GM19351 (cell line): Measurements from ENCODE around the gene SPHK1.

Experiments
- ATAC-seq: cut with Tn5 transposase; IDR thresholded peaks from one replicate; pipeline ENCODE4 v1.9.1; 2021; ENCODE audit warnings: mild to moderate bottlenecking, moderate library complexity; ENCODE audit not compliant: unreplicated experiment

The SPHK1 gene

DNA sequence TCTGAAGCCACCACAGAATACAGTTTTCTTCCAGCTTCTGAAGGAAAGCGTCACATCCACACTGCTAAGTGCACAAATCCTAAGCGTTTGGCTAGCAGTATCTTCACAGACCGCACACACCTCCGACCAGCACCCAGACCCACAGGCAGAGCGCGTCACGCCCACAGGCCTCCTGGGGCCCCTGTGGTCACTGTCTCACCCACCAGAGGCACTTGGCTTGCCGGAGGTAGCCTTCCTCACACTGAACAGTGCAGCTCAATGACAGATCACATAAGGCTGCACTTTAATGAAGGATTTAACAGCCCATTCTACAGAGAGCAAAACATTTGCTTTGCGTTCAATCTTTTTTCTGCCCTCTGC, 21.2 kb downstream of the SPHK1 start:
- no peak for ATAC-seq

DNA sequence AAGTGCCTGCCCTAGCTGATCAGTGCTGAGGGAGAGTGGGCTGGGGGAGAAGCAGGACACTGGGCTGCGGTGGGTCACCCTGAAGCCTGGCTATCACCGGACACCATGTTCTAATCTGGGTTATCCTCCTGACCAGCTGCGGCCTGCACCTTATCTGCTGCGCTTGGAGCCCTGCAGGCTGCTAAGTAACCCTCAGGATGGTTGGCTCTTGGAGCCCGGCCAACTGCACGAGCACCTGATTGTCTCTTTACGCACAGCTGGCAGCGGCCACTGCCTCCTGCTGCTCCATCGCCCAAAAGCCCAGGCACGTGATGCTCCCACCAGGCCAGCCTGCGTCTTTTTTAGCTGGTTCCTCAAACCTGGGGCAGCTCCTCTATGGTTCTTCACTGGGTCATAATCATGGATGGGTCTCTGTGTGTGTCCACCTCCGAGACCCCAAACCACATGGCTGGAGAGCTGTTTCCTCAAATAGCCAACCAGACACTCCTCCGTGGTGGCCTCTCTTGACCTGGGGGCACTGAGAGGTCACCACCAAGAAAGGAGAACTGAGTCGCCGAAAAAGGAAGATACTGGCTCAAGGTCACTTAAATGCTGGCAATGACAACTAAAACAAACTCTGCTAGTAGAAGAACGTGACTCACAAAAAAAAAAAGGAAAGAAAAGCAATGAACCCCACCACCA, 21.7 kb downstream of the SPHK1 start:
- ATAC-seq = no peak

DNA sequence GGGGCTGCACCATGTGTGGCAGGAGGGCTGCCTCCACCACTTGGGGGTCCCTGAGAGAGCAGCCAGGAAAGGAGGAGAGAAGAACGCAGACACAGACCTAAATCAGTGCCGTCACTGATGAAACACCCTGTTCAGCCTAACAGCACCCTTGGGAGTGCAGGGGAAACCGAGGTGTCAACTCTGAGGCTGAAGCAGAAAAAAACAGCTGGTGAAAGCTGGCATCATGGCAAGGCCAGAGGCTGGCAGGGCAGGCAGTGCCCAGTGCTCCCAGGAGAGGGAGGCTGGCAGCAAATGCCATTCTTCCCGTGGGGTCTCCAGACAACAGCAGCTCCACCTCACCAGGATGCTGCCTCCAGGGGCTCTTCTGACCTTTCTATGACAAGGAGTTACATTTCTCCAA, 23.1 kb downstream of the SPHK1 start:
- no peak for ATAC-seq

DNA sequence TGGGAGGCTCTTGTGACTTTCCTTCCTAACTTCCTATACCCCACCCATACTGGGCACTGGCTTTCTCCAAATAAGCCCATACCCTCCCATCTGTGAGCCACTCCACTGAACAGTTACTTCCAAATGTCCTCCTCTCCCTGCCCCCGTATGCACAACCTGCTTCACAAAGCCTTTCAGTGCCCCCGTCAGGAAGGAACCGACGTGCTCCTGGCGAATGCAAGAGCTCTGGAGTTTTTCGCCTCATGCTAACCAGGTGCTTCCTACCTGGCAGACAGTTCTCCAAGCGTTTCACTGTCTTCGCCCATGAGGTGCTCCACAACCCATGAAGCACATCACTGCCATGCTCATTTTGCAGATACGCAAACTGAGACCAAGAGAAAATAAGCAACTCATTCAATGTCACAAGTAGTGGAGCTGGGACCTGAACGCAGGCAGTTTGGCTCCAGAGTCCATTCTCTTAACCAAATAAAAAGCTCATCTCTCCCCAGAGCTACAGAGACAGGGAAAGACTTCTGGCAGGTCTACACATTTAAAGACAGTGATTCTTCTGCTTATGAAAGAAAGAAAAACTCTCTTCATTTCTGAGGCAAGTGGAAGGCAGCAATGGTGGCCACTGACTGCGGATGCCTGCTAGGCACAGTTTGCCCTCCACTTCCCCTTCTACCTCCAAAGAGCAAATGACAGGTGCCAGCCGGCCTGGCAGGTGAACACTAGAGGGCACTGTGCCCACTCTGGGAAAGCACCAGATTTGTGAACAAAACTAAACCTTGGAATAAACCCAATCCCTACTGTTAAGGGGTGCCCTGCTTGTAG, 23.8 kb downstream of the SPHK1 start:
- ATAC-seq = no peak

DNA sequence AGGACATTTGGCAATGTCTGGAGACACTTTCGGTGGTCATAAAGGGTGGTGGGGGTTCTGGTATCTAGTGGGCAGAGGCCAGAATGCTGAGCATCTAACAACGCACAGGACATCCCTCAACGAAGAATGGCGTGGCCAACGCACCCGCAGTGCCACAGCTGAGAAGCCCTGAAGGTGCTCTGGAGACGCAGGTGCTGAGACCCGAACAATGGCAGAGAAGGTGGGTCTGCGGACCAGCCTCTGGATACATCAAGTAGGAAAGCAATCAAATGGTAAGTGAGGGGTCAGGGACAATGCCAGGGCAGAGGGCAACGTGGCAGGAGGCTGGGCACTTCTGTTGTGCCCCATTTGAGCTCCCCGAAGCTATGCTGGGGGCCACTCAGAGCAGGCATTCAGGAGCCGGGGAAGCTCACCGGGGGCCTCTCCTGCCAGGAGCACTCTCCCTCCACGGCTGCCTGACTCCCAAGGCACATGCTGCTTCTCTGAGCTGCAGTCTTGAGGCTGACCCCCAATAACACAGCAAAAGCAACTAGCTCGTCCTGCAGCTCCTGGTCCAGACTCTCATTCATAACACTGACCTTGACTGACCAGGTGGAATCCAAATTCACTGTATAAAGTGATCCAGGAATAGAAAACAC, 26.0 kb downstream of the SPHK1 start:
- no peak for ATAC-seq

DNA sequence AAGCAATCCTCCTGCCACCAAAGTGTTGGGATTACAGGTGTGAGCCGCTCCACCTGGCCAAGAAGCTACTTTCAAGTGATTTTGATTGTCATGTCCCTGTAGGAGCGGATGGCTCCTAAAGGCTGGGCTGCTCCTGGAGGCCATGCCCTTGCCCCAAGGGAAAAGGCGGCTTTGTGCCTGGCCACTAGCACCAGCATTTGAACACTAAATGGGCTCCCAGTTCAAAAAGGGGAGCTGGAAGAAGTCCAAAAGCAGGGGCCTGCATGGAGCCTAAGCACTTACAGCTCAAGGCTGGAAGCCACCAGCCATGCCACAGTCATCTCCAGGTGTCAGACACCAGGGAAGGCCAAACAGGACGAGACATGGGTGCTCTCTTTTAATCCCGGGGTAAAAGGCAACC, 26.8 kb downstream of the SPHK1 start:
- no peak for ATAC-seq

DNA sequence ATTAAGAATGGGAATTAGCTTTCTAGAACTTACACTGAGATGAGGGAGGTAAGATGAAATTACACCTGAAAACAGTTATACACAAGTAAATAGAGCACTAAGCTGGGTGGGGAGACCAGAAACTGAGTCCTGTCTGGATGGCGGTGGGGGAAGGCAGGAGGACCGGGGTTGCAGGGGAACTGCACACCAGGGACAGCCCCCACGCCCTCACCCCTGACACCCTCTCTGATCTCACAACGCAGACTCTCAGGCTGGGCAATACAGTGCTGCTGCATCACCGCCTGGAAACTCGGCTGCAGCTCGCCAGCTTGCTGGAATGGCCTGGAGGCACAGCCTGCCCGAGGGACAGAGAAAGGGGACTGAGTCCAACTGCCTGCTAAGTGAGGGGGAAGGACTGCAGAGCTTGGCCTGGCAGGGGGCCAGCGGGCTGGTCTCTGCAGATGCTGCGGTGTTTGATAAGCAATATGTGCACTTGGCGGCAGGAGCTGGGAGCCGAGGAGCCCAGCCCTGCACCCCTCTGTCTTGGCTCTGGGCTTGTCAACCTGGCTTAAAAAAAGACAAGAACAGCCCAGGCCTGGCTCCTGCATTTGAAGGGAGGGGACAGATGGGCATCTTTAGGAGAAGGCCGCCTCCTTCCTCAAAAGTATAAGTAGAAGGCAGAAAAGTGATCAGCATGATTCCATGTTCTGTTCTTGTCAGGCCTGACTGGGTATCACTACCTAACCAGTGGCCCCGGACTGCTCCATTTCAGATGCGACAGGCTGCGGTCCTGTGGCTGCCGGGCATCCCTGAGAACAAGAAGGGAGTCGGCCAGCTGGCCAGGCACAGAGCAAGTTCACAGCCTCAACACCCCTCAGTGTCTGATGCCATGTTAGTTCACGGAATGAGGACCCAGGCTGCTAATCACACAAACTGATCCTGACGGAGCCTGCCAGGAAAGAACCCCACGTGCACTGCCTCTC, 30.2 kb downstream of the SPHK1 start:
- ATAC-seq = no peak

DNA sequence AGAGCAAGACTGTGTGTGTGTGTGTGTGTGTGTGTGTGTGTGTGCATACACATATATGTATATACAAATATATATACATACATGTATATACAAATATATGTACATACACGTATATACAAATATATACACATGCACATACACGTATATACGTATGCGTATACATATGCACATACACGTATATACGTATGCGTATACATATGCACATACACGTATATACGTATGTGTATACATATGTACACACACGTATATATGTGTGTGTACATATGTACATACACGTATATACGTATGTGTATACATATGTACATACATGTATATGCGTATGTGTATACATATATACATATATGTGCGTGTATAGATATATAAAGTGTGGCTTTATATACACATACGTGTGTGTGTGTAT, 31.4 kb downstream of the SPHK1 start:
- ATAC-seq = no peak

DNA sequence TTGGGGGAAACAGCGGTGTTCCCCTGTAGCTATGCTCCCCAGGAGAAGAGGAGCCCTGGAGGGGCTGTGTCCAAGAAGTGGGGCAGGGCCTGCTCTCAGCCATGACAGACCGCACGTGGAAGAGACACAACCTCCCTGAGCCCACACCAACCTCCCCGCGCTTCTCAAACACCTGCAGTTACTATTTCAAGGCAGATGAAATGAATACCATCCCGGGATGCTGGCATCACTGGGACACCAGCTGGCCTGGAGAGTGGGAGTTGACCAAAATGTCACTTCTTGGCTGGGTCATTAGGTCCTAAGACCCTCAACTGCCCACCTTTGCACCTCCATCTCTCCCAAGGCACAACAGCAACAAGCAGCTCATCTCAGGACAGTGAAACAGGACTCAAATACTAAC, 32.0 kb downstream of the SPHK1 start:
- no peak for ATAC-seq

DNA sequence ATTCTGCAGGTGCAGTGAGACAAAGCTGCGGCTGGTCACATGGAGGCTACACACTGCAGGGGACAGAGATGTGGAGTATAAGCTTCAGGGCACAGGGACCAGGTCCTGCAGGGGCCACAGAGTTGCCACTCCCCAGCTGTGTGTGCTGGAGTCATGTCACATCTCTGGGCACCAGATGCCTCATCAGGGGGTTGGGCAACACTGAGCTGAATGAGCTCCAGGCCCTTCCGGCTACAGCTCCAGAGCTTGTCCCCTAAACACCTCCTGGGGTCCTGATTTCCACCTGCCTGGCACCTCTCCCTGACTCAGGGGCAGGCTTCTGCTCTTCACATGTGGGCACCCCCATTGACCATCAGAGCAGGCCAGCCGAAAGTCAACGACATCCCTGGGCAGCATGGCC, 32.5 kb downstream of the SPHK1 start:
- ATAC-seq = no peak

DNA sequence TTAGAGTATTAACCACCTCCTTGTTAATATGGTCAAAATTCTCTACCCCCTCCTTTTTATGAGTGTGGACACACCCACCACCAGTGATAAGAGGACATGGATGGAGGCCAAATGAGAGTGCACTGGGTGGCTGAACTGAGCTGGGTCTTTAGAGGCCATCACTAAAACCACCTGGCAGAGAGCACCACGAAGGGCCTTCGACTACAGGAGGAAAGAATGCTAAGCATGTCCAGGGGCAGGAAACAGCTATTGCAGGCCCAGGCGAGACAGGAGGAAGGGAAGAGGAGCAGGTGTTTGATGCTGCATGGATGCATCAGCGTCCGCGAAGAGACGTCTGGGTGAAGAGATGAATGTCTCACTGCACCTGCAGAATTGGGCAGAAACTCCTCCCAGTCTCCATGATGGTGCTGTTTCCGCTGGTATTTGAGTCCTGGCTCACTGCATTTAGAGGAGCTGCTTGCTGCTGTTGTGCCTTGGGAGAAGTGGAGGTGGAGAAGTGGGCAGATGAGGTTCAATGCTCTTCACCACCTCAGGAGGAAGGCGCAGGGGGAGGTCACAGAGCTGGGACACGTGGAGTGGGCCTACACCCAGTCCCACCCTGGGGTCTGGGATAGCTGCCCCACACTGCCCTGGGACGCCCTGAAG, 33.2 kb downstream of the SPHK1 start:
- ATAC-seq = no peak

DNA sequence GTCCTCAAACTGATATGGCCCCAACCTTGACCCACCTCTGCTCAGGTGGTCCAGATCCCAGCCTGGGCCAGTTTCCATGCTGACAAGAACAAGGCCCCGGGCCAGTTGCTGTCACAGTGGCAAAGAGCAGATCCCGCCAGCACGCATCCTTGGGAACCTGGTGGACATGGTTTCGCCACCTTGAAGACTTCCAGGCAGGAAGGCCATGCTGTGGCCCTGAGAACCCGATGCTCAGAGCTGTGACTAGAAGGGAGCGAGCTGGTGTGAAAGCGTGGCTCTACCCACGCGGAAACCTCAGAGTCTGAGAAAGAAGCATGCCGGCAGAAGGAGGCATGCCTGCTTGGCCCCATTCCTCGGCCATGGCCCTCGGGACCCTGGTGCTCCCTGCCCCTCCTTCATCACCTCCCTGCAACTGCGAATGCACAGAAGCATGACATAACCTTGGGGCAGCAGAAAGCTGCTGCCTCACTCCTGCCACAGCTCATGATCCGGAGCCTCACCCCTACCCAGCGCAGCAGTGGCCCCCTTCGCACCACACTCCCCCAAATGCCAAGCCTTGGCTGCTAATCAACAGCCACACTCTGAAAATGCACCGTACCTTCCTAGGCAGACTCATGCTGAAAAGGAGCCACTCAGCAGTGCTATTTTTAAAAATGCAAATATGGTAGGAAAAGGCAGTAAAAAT, 35.3 kb downstream of the SPHK1 start:
- no peak for ATAC-seq

DNA sequence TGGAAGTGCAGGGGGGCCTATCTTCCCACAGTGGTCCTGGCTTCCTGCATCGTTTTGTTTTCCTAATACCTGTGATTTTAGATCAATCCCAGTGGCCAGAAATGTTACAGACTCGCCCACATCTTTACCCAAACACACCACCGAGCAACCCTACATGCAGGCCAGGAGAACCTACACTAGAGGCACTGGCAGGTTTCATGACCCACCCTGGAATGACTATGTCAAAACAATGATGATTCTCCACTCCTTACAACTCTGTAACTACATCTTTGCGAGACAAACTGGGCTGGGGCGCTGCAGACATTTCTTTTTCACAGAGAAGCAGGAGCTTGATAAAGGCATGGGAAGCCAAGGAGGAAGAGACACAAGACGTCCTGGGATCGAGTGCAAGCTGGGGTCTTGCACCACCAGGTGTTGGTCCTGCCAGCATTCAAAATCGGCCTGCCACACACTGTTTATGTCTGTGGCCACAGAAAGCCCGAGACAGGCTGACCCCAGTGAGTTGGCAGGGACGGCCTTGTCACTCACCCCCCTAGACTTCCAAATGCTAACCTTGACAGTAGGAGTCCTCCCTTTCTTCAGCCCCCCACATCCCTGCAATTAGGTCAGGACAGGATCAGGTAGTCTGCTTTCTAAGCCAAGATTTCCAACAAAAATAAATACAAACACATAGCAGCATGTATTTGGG, 36.1 kb downstream of the SPHK1 start:
- ATAC-seq = no peak

DNA sequence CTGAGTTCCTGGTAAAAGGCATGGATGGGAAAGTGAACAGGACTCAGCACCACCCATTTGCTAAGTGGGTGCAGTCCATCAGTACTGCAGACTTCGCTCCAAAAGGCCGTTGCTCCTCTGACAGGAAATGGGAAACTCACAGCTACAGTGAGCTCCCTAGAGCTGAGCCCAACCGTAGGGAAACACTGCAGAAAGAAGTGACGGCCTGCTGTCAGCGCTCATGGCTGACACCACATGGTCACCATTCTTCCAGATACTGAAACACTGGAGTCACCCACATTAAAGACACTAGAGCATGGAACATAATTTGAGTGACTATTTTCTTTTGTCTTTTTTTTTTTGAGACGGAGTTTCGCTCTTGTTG, 36.6 kb downstream of the SPHK1 start:
- ATAC-seq = no peak

DNA sequence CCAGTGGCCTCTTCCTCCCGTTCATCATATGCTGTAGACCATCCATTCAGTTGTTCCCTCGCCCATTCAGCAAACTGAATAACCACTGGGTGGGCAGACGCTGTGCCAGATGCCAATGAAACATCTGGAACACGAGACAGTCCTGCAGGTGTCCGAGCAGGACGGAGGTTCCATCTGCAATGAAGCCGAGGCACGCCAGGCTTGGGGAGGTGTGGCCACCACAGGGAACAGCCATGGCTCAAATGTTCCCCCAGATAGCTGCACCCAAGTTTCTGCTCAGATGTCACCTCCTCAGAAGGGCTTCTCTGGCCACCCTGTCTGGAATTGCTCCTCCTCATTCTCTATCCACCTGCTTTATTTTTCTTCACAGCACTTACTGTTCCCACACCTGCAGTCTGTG, 38.0 kb downstream of the SPHK1 start:
- no peak for ATAC-seq

DNA sequence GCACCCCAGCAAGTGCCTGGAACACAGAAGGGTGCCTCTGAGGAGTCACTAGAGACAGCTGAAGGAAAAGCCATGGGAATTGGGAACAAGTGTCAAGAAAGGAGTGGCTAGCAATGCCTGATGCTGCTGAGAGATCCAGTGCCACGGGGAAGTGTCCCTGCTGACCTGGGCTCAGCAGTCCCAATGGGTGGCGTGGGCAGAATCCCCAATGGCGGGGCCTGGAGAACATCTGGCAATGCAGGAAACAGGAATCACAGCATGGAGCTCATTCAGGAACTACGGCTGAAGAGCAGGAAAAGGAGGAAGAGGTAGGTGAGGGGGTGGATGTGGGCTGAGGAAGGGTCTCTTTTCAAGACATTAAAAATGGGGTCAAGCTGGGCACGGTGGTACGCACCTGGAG, 38.5 kb downstream of the SPHK1 start:
- no peak for ATAC-seq

DNA sequence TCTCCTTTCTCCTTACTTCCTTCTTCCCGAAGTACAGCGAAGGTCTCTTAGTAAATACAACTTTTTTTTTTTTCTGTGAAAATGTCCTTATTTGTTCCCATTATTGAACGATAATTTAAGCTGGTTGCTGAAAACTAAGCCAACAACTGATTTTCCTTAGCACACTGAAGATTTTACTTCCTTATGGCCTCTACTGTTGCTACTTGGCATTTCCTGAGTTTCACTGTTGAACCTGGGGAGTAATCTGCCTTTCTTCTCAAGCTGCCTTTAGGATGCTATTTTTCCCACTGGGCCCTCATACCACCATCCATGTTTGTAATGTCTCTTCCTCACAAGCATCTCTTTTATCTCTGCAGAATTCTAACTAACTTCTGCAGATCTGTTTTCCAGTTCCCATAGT, 42.4 kb downstream of the SPHK1 start:
- ATAC-seq = no peak

DNA sequence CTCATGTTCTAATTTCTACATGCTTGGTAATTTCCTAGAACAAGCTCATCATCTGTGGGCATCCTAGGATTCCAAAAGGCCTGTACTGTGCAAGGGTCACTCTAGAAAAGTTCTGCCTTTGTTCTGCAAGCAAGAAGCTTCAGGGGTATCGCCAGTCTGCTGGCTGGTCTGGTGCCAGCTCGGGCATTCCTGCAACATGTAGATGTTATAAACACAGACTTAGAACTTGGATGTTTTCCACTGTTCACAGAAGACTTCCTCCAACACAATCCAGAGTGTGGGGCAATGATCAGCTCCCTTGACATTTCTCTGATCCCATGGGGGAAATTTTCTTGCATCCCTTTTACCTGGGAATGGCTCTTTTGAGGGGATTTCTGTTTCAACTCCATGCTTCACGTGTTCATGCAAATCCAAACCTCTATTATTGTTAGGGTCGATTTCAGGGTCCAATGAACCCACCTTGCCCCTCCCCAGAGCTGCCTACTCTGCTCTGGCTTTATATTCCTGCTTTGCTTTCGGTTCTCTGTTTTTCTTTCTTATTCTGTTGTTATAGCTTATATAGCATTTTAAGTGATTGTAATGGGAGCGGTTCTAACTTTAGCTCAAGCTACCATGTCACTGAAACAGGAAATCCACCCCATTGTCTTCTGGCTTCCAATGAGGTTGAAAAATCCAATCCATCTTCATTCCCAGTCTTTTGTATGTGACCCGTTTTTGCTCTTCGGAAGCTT, 43.3 kb downstream of the SPHK1 start:
- ATAC-seq = no peak

DNA sequence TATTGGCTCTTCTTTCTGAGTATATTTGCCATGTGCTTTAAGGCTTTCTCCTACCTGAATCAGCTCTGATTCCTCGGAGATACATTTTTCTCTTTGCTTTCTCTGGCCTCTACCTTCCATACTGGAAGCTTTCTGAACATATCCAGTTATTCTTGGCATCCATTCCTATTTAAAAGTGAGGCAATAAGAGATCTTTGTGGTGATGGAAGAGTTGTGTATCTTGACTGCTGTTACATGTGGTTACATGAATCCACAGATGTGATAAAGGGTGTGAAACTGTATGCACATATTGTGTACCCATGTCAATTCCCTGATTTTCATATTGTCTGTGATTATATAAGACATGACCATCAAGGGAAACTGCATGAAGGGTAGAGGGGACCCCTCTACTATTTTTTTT, 44.1 kb downstream of the SPHK1 start:
- ATAC-seq = no peak
